ENCODE results near the gene FAM32A. TPM values are rescaled to one million over a fixed set of nuclear protein-coding genes. Genes with fewer than 3 reads are reported as not detected.

The FAM32A gene
- total RNA-seq, 4 donors from 2014 or later, result 73.0 to 106 (median 88.6) TPM

- Histone ChIP-seq H3K4me1 (peaks cover 12 to 17% (median 14%) of the 10 kb centered on the region in 4 donors), H3K27me3 (no peaks in the 10 kb centered on the region), H3K9me3 (no peaks in the 10 kb centered on the region), H3K27ac (no peak overlapping the region), H3K36me3 (peaks cover 0 to 8% (median 2%) of the 10 kb centered on the region in 4 donors), H3K4me3 (no peak overlapping the region)
- intact Hi-C loops (cut with DNase I; ENCODE audit: low total_unique reads) (no loop called here), in situ Hi-C loops (cut with MboI; ENCODE audit: low pct_ligation_motif_present in 1 of 4, low pct_unique_long_range_greater_than_20kb in 1 of 4, low sequenced_read_pairs in 3 of 4) (no loop called here)
- DNase-seq, result no peak
- 85 to 97% methylated on average over 6 to 19 of the region's 19 CpGs for WGBS, 2 donors (ENCODE audit: low coverage in 1 of 2)
- TF ChIP-seq POLR2A (IDR thresholded peaks at IDR 0.05) (no peak), EP300 (IDR thresholded peaks at IDR 0.05; ENCODE audit: low read depth) (no peak), POLR2AphosphoS5 (IDR thresholded peaks at IDR 0.05) (no peak)
Measured at GRCh38 chr19:16203256-16204004, 18.2 kb downstream of the FAM32A start.

GRCh38 chr19:16204005-16204294, 18.7 kb downstream of the FAM32A start:
- intact Hi-C loops (cut with DNase I; ENCODE audit: low total_unique reads) (no loop called here), in situ Hi-C loops (cut with MboI; ENCODE audit: low pct_ligation_motif_present in 1 of 4, low pct_unique_long_range_greater_than_20kb in 1 of 4, low sequenced_read_pairs in 3 of 4) (no loop called here)
- TF ChIP-seq POLR2AphosphoS5 (IDR thresholded peaks at IDR 0.05) (no peak), CTCF (IDR thresholded peaks at IDR 0.05) (no peak), POLR2A (IDR thresholded peaks at IDR 0.05) (no peak), EP300 (IDR thresholded peaks at IDR 0.05; ENCODE audit: low read depth) (no peak)
- Histone ChIP-seq H3K36me3 (peaks cover 0 to 13% (median 4%) of the 10 kb centered on the region in 4 donors), H3K27ac (no peak overlapping the region), H3K4me3 (no peak overlapping the region), H3K9me3 (no peaks in the 10 kb centered on the region), H3K27me3 (no peaks in the 10 kb centered on the region), H3K4me1 (peaks cover 6 to 12% (median 9%) of the 10 kb centered on the region in 4 donors)
- WGBS, 2 donors (ENCODE audit: low coverage in 1 of 2), result 82 to 88% methylated on average over 2 to 5 of the region's 5 CpGs
- DNase-seq, result no peak

GRCh38 chr19:16205205-16206045, 20.2 kb downstream of the FAM32A start:
- intact Hi-C loops (cut with DNase I; ENCODE audit: low total_unique reads), result no loop called here
- in situ Hi-C loops (cut with MboI; ENCODE audit: low pct_ligation_motif_present in 1 of 4, low pct_unique_long_range_greater_than_20kb in 1 of 4, low sequenced_read_pairs in 3 of 4), result no loop called here
- Histone ChIP-seq H3K9me3 (no peaks in the 10 kb centered on the region), H3K4me1 (no peaks in the 10 kb centered on the region), H3K27ac (no peak overlapping the region), H3K27me3 (no peaks in the 10 kb centered on the region), H3K36me3 (peaks cover 0 to 25% (median 8%) of the 10 kb centered on the region in 4 donors), H3K4me3 (no peak overlapping the region)
- 79% methylated on average over 5 of the region's 11 CpGs; no CpG with 5 or more reads in 1 of the 2 donors for WGBS, 2 donors (ENCODE audit: low coverage in 1 of 2)
- DNase-seq, result no peak
- TF ChIP-seq EP300 (IDR thresholded peaks at IDR 0.05; ENCODE audit: low read depth), result no peak
- no peak for TF ChIP-seq POLR2AphosphoS5 (IDR thresholded peaks at IDR 0.05)
- no peak for TF ChIP-seq CTCF (IDR thresholded peaks at IDR 0.05)
- no peak for TF ChIP-seq POLR2A (IDR thresholded peaks at IDR 0.05)

GRCh38 chr19:16206046-16206605, 20.9 kb downstream of the FAM32A start:
- Histone ChIP-seq H3K4me1 (no peaks in the 10 kb centered on the region), H3K27me3 (no peaks in the 10 kb centered on the region), H3K36me3 (peaks cover 0 to 25% (median 8%) of the 10 kb centered on the region in 4 donors), H3K27ac (no peak overlapping the region), H3K4me3 (no peak overlapping the region), H3K9me3 (no peaks in the 10 kb centered on the region)
- no peak for DNase-seq
- in situ Hi-C loops (cut with MboI; ENCODE audit: low pct_ligation_motif_present in 1 of 4, low pct_unique_long_range_greater_than_20kb in 1 of 4, low sequenced_read_pairs in 3 of 4) (no loop called here), intact Hi-C loops (cut with DNase I; ENCODE audit: low total_unique reads) (no loop called here)
- TF ChIP-seq CTCF (IDR thresholded peaks at IDR 0.05) (no peak), POLR2A (IDR thresholded peaks at IDR 0.05) (no peak), POLR2AphosphoS5 (IDR thresholded peaks at IDR 0.05) (no peak), EP300 (IDR thresholded peaks at IDR 0.05; ENCODE audit: low read depth) (no peak)
- WGBS, 2 donors (ENCODE audit: low coverage in 1 of 2), result 84% methylated on average over 12 of the region's 14 CpGs; no CpG with 5 or more reads in 1 of the 2 donors

All from transverse colon (tissue), 4 donors.